Neural cell (in vitro differentiated cells): ENCODE data around the gene CCN5. TPM values are rescaled to one million over a fixed set of nuclear protein-coding genes. Genes with fewer than 3 reads are reported as not detected.

Experiments used
- H2AFZ ChIP-seq: fragments of 200-600, 300-800 bp; sonication (generic), shearing (Covaris generic); 2 replicates; pipeline ENCODE4 v1.6.0; 2014; ENCODE audit warnings: low read depth, mild to moderate bottlenecking, antibody characterized with exemption, low read length, moderate library complexity
- H3F3A ChIP-seq: fragments of 200-600 bp; shearing (Covaris generic); 2 replicates; pipeline ENCODE4 v1.6.1; 2016; ENCODE audit warnings: mild to moderate bottlenecking, moderate library complexity, mixed read lengths, antibody characterized with exemption, low read length; ENCODE audit not compliant: insufficient read depth, poor library complexity, severe bottlenecking
- H3K27ac ChIP-seq: fragments of 200-600, 300-800 bp; sonication (generic), shearing (Covaris generic); 2 replicates; pipeline ENCODE4 v1.5.1; 2014; ENCODE audit warnings: mild to moderate bottlenecking, low read length, moderate library complexity
- H3K27me3 ChIP-seq: fragments of 300-800, 200-600 bp; sonication (generic), shearing (Covaris generic); 2 replicates; pipeline ENCODE4 v1.6.0; 2014; ENCODE audit warnings: mild to moderate bottlenecking, low read depth, low read length, moderate library complexity; ENCODE audit not compliant: insufficient read depth
- H3K36me3 ChIP-seq: fragments of 300-800, 200-600 bp; sonication (generic), shearing (Covaris generic); 2 replicates; pipeline ENCODE4 v1.5.1; 2014; ENCODE audit warnings: mild to moderate bottlenecking, antibody characterized with exemption, low read length, moderate library complexity; ENCODE audit not compliant: insufficient read depth
- H3K4me2 ChIP-seq: fragments of 300-800, 200-600 bp; sonication (generic), shearing (Covaris generic); 2 replicates; pipeline ENCODE4 v1.6.0; 2014; ENCODE audit warnings: mild to moderate bottlenecking, low read length
- H3K4me3 ChIP-seq: fragments of 300-800, 200-600 bp; sonication (generic), shearing (Covaris generic); 2 replicates; pipeline ENCODE4 v1.5.1; 2014; ENCODE audit warnings: mild to moderate bottlenecking, low read length, moderate library complexity
- H3K79me2 ChIP-seq: fragments of 200-600 bp; shearing (Covaris generic); replicated peaks from 2 replicates; pipeline ENCODE4 v1.6.0; 2014; ENCODE audit warnings: mild to moderate bottlenecking, low read length, moderate library complexity; ENCODE audit not compliant: insufficient read depth
- H3K9ac ChIP-seq: fragments of 300-800, 200-600 bp; sonication (generic), shearing (Covaris generic); 2 replicates; pipeline ENCODE4 v1.6.1; 2016; ENCODE audit warnings: mild to moderate bottlenecking, low read length, mixed read lengths
- H3K9me2 ChIP-seq: fragments of 200-600 bp; shearing (Covaris generic); 2 replicates; pipeline ENCODE4 v1.6.1; 2016; ENCODE audit warnings: mild to moderate bottlenecking, low read length, mixed read lengths; ENCODE audit not compliant: insufficient read depth
- H3K9me3 ChIP-seq: fragments of 200-600, 300-800 bp; sonication (generic), shearing (Covaris generic); 2 replicates; pipeline ENCODE4 v1.6.1; 2016; ENCODE audit warnings: mild to moderate bottlenecking, mixed run types, low read length, moderate library complexity, mixed read lengths
- H4K20me1 ChIP-seq: fragments of 200-600 bp; shearing (Covaris generic); 2 replicates; pipeline ENCODE4 v1.6.1; 2016; ENCODE audit warnings: mild to moderate bottlenecking, mixed run types; ENCODE audit not compliant: insufficient read depth
- EP300 ChIP-seq: fragments of 450-650 bp; conservative IDR thresholded peaks from 2 replicates; pipeline ENCODE4 v1.6.1; 2014; ENCODE audit warnings: antibody characterized with exemption, mild to moderate bottlenecking, moderate library complexity; ENCODE audit not compliant: poor library complexity, severe bottlenecking
- EZH2 ChIP-seq: fragments of 200-600, 300-800 bp; shearing (Covaris generic), sonication (generic); IDR thresholded peaks from 2 replicates; pipeline ENCODE4 v1.6.1; 2014; ENCODE audit warnings: antibody characterized with exemption, low read length, borderline replicate concordance, mild to moderate bottlenecking; ENCODE audit not compliant: insufficient read depth, poor library complexity, severe bottlenecking
- MXI1 ChIP-seq: fragments of 450-650 bp; conservative IDR thresholded peaks from 2 replicates; pipeline ENCODE4 v1.6.1; 2014; ENCODE audit warnings: antibody characterized with exemption, mild to moderate bottlenecking; ENCODE audit not compliant: poor library complexity, severe bottlenecking
- POLR2AphosphoS5 ChIP-seq: IDR thresholded peaks from 2 replicates; pipeline ENCODE4 v1.6.1; 2012
- RAD21 ChIP-seq: fragments of 450-650 bp; conservative IDR thresholded peaks from 2 replicates; pipeline ENCODE4 v1.6.1; 2014; ENCODE audit warnings: antibody characterized with exemption, mild to moderate bottlenecking, moderate library complexity
- SMC3 ChIP-seq: fragments of 450-650 bp; conservative IDR thresholded peaks from 2 replicates; pipeline ENCODE4 v1.6.1; 2014; ENCODE audit warnings: antibody characterized with exemption, mild to moderate bottlenecking, moderate library complexity; ENCODE audit not compliant: poor library complexity
- TAF1 ChIP-seq: IDR thresholded peaks from 2 replicates; pipeline ENCODE4 v1.6.1; 2012; ENCODE audit warnings: low read depth
- polyA plus RNA-seq: library from polyadenylated mRNA; depleted of rRNA; stranded (reverse); fragments of >200 nt; gene quantifications from 2 replicates; pipeline ENCODE4 v1.2.3, GENCODE V29; 2014
- TF ChIP-seq, protein P1 (sequence below): IDR thresholded peaks from 2 replicates; pipeline ENCODE4 v1.6.1; 2012; ENCODE audit warnings: borderline replicate concordance
- TF ChIP-seq, protein P2 (sequence below): fragments of 450-650 bp; IDR thresholded peaks from 2 replicates; pipeline ENCODE4 v1.5.1; 2014; ENCODE audit warnings: antibody characterized with exemption, mild to moderate bottlenecking, moderate library complexity; ENCODE audit not compliant: poor library complexity, severe bottlenecking

CCN5 gene
- polyA plus RNA-seq, 1 donor from 2014 or later = not detected

DNA sequence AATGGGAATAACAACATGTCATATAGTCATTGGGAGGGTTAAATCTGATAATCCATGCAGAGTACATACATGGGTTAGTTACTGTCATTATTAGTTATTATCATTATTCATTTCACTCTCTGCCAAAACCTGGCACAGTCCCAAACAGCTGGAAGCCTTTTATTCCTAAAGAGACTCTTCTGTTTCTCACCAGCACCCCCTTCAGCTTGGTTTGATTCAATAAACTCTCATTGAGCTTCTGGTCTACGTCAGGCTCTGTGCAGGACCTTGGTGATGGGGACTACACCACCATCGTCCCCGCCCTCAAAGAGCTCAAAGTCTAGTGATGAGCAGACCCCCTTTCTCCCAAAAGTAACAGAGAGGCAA is 32.8 kb downstream of the CCN5 start:
- Histone ChIP-seq H3K27me3 (peaks cover 24% of the 10 kb centered on the region), H2AFZ (no peak overlapping the region), H3K36me3 (no peaks in the 10 kb centered on the region), H3F3A (peaks cover 3% of the 10 kb centered on the region), H4K20me1 (no peaks in the 10 kb centered on the region), H3K9me3 (no peaks in the 10 kb centered on the region), H3K9ac (no peak overlapping the region), H3K4me3 (no peak overlapping the region), H3K79me2 (no peaks in the 10 kb centered on the region), H3K9me2 (no peaks in the 10 kb centered on the region), H3K27ac (no peak overlapping the region), H3K4me2 (no peak overlapping the region)
- TF ChIP-seq POLR2AphosphoS5 (no peak), RAD21 (no peak), SMC3 (no peak)
- TF ChIP-seq, protein P1, sequence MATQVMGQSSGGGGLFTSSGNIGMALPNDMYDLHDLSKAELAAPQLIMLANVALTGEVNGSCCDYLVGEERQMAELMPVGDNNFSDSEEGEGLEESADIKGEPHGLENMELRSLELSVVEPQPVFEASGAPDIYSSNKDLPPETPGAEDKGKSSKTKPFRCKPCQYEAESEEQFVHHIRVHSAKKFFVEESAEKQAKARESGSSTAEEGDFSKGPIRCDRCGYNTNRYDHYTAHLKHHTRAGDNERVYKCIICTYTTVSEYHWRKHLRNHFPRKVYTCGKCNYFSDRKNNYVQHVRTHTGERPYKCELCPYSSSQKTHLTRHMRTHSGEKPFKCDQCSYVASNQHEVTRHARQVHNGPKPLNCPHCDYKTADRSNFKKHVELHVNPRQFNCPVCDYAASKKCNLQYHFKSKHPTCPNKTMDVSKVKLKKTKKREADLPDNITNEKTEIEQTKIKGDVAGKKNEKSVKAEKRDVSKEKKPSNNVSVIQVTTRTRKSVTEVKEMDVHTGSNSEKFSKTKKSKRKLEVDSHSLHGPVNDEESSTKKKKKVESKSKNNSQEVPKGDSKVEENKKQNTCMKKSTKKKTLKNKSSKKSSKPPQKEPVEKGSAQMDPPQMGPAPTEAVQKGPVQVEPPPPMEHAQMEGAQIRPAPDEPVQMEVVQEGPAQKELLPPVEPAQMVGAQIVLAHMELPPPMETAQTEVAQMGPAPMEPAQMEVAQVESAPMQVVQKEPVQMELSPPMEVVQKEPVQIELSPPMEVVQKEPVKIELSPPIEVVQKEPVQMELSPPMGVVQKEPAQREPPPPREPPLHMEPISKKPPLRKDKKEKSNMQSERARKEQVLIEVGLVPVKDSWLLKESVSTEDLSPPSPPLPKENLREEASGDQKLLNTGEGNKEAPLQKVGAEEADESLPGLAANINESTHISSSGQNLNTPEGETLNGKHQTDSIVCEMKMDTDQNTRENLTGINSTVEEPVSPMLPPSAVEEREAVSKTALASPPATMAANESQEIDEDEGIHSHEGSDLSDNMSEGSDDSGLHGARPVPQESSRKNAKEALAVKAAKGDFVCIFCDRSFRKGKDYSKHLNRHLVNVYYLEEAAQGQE = no peak

DNA sequence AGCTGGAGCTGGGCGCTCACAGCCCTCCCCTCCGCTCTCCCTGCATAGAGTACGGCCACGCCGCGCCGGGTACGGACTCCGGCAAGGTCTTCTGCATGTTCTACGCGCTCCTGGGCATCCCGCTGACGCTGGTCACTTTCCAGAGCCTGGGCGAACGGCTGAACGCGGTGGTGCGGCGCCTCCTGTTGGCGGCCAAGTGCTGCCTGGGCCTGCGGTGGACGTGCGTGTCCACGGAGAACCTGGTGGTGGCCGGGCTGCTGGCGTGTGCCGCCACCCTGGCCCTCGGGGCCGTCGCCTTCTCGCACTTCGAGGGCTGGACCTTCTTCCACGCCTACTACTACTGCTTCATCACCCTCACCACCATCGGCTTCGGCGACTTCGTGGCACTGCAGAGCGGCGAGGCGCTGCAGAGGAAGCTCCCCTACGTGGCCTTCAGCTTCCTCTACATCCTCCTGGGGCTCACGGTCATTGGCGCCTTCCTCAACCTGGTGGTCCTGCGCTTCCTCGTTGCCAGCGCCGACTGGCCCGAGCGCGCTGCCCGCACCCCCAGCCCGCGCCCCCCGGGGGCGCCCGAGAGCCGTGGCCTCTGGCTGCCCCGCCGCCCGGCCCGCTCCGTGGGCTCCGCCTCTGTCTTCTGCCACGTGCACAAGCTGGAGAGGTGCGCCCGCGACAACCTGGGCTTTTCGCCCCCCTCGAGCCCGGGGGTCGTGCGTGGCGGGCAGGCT is 35.1 kb downstream of the CCN5 start:
- H2AFZ ChIP-seq = no peak overlapping the region
- no peaks in the 10 kb centered on the region for H4K20me1 ChIP-seq
- no peaks in the 10 kb centered on the region for H3K9me2 ChIP-seq
- H3K79me2 ChIP-seq = no peaks in the 10 kb centered on the region
- H3K4me3 ChIP-seq = no peak overlapping the region
- no peak overlapping the region for H3K9ac ChIP-seq
- no peaks in the 10 kb centered on the region for H3K36me3 ChIP-seq
- no peak overlapping the region for H3K27ac ChIP-seq
- no peaks in the 10 kb centered on the region for H3K9me3 ChIP-seq
- H3K27me3 ChIP-seq = peaks cover 16% of the 10 kb centered on the region
- no peak for TF ChIP-seq TAF1
- TF ChIP-seq RAD21 = no peak
- TF ChIP-seq POLR2AphosphoS5 = no peak
- TF ChIP-seq MXI1 = no peak
- TF ChIP-seq, protein P1 = no peak
- no peak for TF ChIP-seq SMC3
- TF ChIP-seq, protein P2, sequence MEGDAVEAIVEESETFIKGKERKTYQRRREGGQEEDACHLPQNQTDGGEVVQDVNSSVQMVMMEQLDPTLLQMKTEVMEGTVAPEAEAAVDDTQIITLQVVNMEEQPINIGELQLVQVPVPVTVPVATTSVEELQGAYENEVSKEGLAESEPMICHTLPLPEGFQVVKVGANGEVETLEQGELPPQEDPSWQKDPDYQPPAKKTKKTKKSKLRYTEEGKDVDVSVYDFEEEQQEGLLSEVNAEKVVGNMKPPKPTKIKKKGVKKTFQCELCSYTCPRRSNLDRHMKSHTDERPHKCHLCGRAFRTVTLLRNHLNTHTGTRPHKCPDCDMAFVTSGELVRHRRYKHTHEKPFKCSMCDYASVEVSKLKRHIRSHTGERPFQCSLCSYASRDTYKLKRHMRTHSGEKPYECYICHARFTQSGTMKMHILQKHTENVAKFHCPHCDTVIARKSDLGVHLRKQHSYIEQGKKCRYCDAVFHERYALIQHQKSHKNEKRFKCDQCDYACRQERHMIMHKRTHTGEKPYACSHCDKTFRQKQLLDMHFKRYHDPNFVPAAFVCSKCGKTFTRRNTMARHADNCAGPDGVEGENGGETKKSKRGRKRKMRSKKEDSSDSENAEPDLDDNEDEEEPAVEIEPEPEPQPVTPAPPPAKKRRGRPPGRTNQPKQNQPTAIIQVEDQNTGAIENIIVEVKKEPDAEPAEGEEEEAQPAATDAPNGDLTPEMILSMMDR = no peak
- no peak for TF ChIP-seq EP300
- TF ChIP-seq EZH2 = no peak
- no peak overlapping the region for H3K4me2 ChIP-seq
- peaks cover 3% of the 10 kb centered on the region for H3F3A ChIP-seq
